GM23248 (cell line): Measurements from ENCODE around the gene EMP2. TPM values are rescaled to one million over a fixed set of nuclear protein-coding genes. Genes with fewer than 3 reads are reported as not detected.
"Not testable (repeated sequence)": the region's sequence is repeated elsewhere in the genome, so short reads cannot be mapped to it uniquely, and the experiment has no call there.

Experiments
- DNase-seq: peaks from one replicate; pipeline ENCODE4 v3.0.0-alpha.2; 2015
- H2AFZ ChIP-seq: fragments of 200-600 bp; sonication (generic); 2 replicates; pipeline ENCODE4 v1.6.1; 2016; ENCODE audit warnings: antibody characterized with exemption
- H3F3A ChIP-seq: fragments of 200-600 bp; sonication (generic); 2 replicates; pipeline ENCODE4 v1.6.1; 2016; ENCODE audit warnings: mild to moderate bottlenecking, antibody characterized with exemption, mixed run types; ENCODE audit not compliant: insufficient read depth
- H3K27ac ChIP-seq: fragments of 200-600 bp; sonication (generic); 2 replicates; pipeline ENCODE4 v1.5.1; 2016; ENCODE audit warnings: mild to moderate bottlenecking
- H3K27me3 ChIP-seq: fragments of 200-600 bp; sonication (generic); replicated peaks from 2 replicates; pipeline ENCODE4 v1.6.1; 2016; ENCODE audit warnings: mild to moderate bottlenecking; ENCODE audit not compliant: insufficient read depth
- H3K36me3 ChIP-seq: fragments of 200-600 bp; sonication (generic); 2 replicates; pipeline ENCODE4 v1.6.1; 2016; ENCODE audit warnings: low read depth, mild to moderate bottlenecking
- H3K4me1 ChIP-seq: fragments of 200-600 bp; sonication (generic); 2 replicates; pipeline ENCODE4 v1.6.1; 2016; ENCODE audit warnings: mild to moderate bottlenecking; ENCODE audit not compliant: insufficient read depth
- H3K4me2 ChIP-seq: fragments of 200-600 bp; sonication (generic); one replicate; pipeline ENCODE4 v1.6.1; 2016; ENCODE audit warnings: mild to moderate bottlenecking; ENCODE audit not compliant: unreplicated experiment
- H3K4me3 ChIP-seq: fragments of 200-600 bp; sonication (generic); 2 replicates; pipeline ENCODE4 v1.5.1; 2016; ENCODE audit warnings: mild to moderate bottlenecking
- H3K79me2 ChIP-seq: fragments of 200-600 bp; sonication (generic); 2 replicates; pipeline ENCODE4 v1.6.1; 2016; ENCODE audit warnings: mild to moderate bottlenecking; ENCODE audit not compliant: insufficient read depth
- H3K9ac ChIP-seq: fragments of 200-600 bp; sonication (generic); 2 replicates; pipeline ENCODE4 v1.6.1; 2016; ENCODE audit warnings: mild to moderate bottlenecking
- H3K9me2 ChIP-seq: fragments of 200-600 bp; sonication (generic); 2 replicates; pipeline ENCODE4 v1.6.1; 2016; ENCODE audit warnings: mixed run types, mild to moderate bottlenecking, moderate library complexity; ENCODE audit not compliant: insufficient read depth
- H3K9me3 ChIP-seq: fragments of 200-600 bp; sonication (generic); one replicate; pipeline ENCODE4 v1.6.1; 2017; ENCODE audit warnings: low read depth
- H4K20me1 ChIP-seq: fragments of 200-600 bp; sonication (generic); 2 replicates; pipeline ENCODE4 v1.6.0; 2016; ENCODE audit not compliant: insufficient read depth
- EZH2 ChIP-seq: fragments of 200-600 bp; sonication (generic); IDR thresholded peaks from 2 replicates; pipeline ENCODE4 v1.6.1; 2018; ENCODE audit warnings: antibody characterized with exemption, mild to moderate bottlenecking; ENCODE audit not compliant: insufficient read depth, poor library complexity, severe bottlenecking
- EZH2phosphoT487 ChIP-seq: fragments of 200-600 bp; sonication (generic); IDR thresholded peaks from 2 replicates; pipeline ENCODE4 v1.6.1; 2018; ENCODE audit warnings: antibody characterized with exemption, moderate library complexity, mild to moderate bottlenecking, low read depth; ENCODE audit not compliant: insufficient read depth
- WGBS, 2 experiments: methylation state at CpG; one replicate each; pipeline ENCODE4 v1.1.6; 2015 to 2017; ENCODE audit warnings: low lambda C conversion rate in 2 of 2, low coverage in 1 of 2; ENCODE audit errors: missing lambda C conversion rate in 2 of 2; 5-methylcytosine and 5-hydroxymethylcytosine counted together
- in situ Hi-C: fragments of 300-500 bp; cut with MboI; formaldehyde crosslinking; loops from 2 replicates; pipeline ENCODE4 v1.15.0; 2020
- polyA plus RNA-seq: library from polyadenylated mRNA; unstranded; fragments of >200 nt; fragmentation: Nextera tagmentation; extraction: Ambion mirVana; gene quantifications from 2 replicates; pipeline ENCODE4 v1.2.1, GENCODE V29; 2016
- total RNA-seq: library from RNA; depleted of rRNA; stranded (reverse); fragments of >200 nt; shearing (Covaris generic); gene quantifications from 2 replicates; pipeline ENCODE4 v1.2.3, GENCODE V29; 2014

EMP2 gene
- total and polyA plus RNA-seq, 2 experiments from 2014 or later: 26.0 to 73.7 TPM

GRCh38 chr16:10534748-10535147 is 45.6 kb downstream of the EMP2 start:
- 96% methylated on average over 5 of the region's 5 CpGs for WGBS, 2 experiments
- Histone ChIP-seq H2AFZ (no peak overlapping the region), H3F3A (no peaks in the 10 kb centered on the region), H4K20me1 (no peaks in the 10 kb centered on the region), H3K4me2 (no peak overlapping the region), H3K36me3 (no peaks in the 10 kb centered on the region; the same call in 1 of the 2 replicates), H3K9me3 (no peaks in the 10 kb centered on the region), H3K4me1 (peaks cover 6% of the 10 kb centered on the region; the same call in 1 of the 2 replicates), H3K9me2 (no peaks in the 10 kb centered on the region), H3K27me3 (no peaks in the 10 kb centered on the region), H3K79me2 (no peaks in the 10 kb centered on the region), H3K4me3 (no peak overlapping the region), H3K9ac (no peak overlapping the region), H3K27ac (no peak overlapping the region)
- in situ Hi-C loops: no loop called here
- DNase-seq: no peak
- TF ChIP-seq EZH2 (no peak), EZH2phosphoT487 (no peak)

DNA sequence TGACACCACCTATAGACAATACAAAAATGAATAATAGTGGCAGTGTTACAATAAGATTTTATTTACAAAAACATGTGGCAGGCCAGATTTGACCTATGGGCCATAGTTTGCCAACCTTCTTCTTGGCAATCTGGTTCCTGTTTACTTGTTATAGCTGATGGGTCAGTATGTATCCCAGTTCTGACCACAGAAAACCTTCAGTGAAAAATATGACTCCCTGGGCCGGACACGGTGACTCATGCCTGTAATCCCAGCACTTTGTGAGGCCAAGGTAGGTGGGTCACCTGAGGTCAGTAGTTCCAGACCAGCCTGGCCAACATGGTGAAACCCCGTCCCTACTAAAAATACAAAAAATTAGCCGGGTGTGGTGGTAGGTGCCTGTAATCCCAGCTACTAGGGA is 46.8 kb downstream of the EMP2 start:
- H3K4me2 ChIP-seq, H3K27ac ChIP-seq, H3K9me2 ChIP-seq, in situ Hi-C loops, H3K36me3 ChIP-seq, H3K9ac ChIP-seq, H4K20me1 ChIP-seq, H3K79me2 ChIP-seq, H2AFZ ChIP-seq, H3K4me3 ChIP-seq, H3K9me3 ChIP-seq, H3K4me1 ChIP-seq, H3K27me3 ChIP-seq, H3F3A ChIP-seq: not testable (repeated sequence)
- 44 to 50% methylated on average over 4 of the region's 4 CpGs for WGBS, 2 experiments
- DNase-seq: peak; percentile 35

GRCh38 chr16:10531582-10531981 is 48.8 kb downstream of the EMP2 start:
- Histone ChIP-seq H3K9me3 (no peaks in the 10 kb centered on the region), H3K4me2 (no peak overlapping the region), H3K4me1 (peaks cover 6% of the 10 kb centered on the region; the same call in 1 of the 2 replicates), H3K79me2 (no peaks in the 10 kb centered on the region), H3F3A (no peaks in the 10 kb centered on the region), H3K9ac (no peak overlapping the region), H3K9me2 (no peaks in the 10 kb centered on the region), H3K27ac (no peak overlapping the region), H3K4me3 (no peak overlapping the region), H3K27me3 (no peaks in the 10 kb centered on the region), H2AFZ (no peak overlapping the region), H4K20me1 (no peaks in the 10 kb centered on the region), H3K36me3 (no peaks in the 10 kb centered on the region)
- DNase-seq: no peak
- in situ Hi-C loops: no loop called here
- no peak for TF ChIP-seq EZH2phosphoT487
- no peak for TF ChIP-seq EZH2

DNA sequence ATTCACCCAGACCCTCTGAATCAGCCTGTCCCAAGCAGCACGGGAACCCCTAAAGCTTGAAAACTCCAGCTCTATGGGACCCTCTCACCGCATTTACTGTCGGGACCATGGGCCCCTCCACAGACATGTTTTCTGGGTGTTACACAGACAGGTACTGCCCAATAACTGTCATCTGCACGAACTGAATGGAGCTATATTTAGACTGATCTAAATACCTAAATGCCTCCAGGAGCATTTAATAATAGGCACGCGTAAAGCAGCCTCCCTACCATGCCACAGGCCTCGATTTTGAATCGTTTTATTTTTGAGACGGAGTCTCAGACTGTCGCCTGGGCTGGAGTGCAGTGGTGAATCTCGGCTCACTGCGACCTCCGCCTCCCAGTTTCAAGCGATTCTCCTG is 49.7 kb downstream of the EMP2 start:
- Histone ChIP-seq H3K79me2 (no peaks in the 10 kb centered on the region), H3K27ac (no peak overlapping the region), H2AFZ (no peak overlapping the region), H3K9ac (no peak overlapping the region), H3K4me2 (no peak overlapping the region), H3K9me2 (no peaks in the 10 kb centered on the region), H4K20me1 (no peaks in the 10 kb centered on the region), H3F3A (no peaks in the 10 kb centered on the region), H3K27me3 (no peaks in the 10 kb centered on the region), H3K4me1 (peaks cover 6% of the 10 kb centered on the region; the same call in 1 of the 2 replicates), H3K4me3 (no peak overlapping the region), H3K9me3 (no peaks in the 10 kb centered on the region), H3K36me3 (no peaks in the 10 kb centered on the region)
- TF ChIP-seq EZH2phosphoT487 (no peak), EZH2 (no peak)
- no peak for DNase-seq
- WGBS, 2 experiments: 94 to 95% methylated on average over 14 of the region's 14 CpGs
- in situ Hi-C loops: no loop called here

- H3K36me3 ChIP-seq: no peaks in the 10 kb centered on the region
- in situ Hi-C loops: no loop called here
- no peak overlapping the region for H2AFZ ChIP-seq
- no peak for DNase-seq
- no peak overlapping the region for H3K4me2 ChIP-seq
- H3K4me3 ChIP-seq: no peak overlapping the region
- no peak overlapping the region for H3K9ac ChIP-seq
- H3K9me3 ChIP-seq: no peaks in the 10 kb centered on the region
- no peaks in the 10 kb centered on the region for H3K27me3 ChIP-seq
- no peaks in the 10 kb centered on the region for H3K9me2 ChIP-seq
- H3F3A ChIP-seq: no peaks in the 10 kb centered on the region
- no peaks in the 10 kb centered on the region for H4K20me1 ChIP-seq
- peaks cover 6% of the 10 kb centered on the region; the same call in 1 of the 2 replicates for H3K4me1 ChIP-seq
- WGBS, 2 experiments: 94 to 100% methylated on average over 1 of the region's 1 CpG
- no peak for TF ChIP-seq EZH2phosphoT487
- no peak for TF ChIP-seq EZH2
- H3K27ac ChIP-seq: no peak overlapping the region
- H3K79me2 ChIP-seq: no peaks in the 10 kb centered on the region
Observed at GRCh38 chr16:10529895-10530669, 50.3 kb downstream of the EMP2 start.
